HepG2 (cell line): ENCODE results near the gene ENDOD1. TPM values are rescaled to one million over a fixed set of nuclear protein-coding genes. Genes with fewer than 3 reads are reported as not detected.

Source experiments
- ATAC-seq: fragments of 200-7000 bp; cut with Tn5 transposase; 3 replicates; pipeline ENCODE4 v1.9.1; 2020; ENCODE audit warnings: mild to moderate bottlenecking, moderate library complexity
- BruUV-seq: library from RNA; stranded (reverse); fragments of 400-500 nt; replicated peaks from 2 replicates; lab custom pipeline; 2021; lab: Mats Ljungman, UMichigan
- CTCF ChIA-PET: fragments of 300-600 bp; formaldehyde crosslinking; extraction: SDS; loops from one replicate; lab custom pipeline; 2021; ENCODE audit warnings: low total read pairs, inconsistent platforms, low intra/inter-chr PET ratio; lab: Yijun Ruan, JAX
- POLR2A ChIA-PET: fragments of 350-600 bp; sonication (Branson Sonifier 250); formaldehyde crosslinking; loops from one replicate; lab custom pipeline; 2020; ENCODE audit warnings: antibody characterized with exemption, inconsistent platforms; lab: Yijun Ruan, JAX
- DNase-seq: peaks from one replicate; pipeline ENCODE4 v3.0.0-alpha.2; 2015; ENCODE audit warnings: low spot score
- FAIRE-seq: peaks from 3 replicates; lab custom pipeline; 2011; peaks lifted over from hg19 to GRCh38; lab: Jason Lieb, UNC
- H2AFZ ChIP-seq: one replicate; pipeline ENCODE4 v1.6.1; 2011; ENCODE audit warnings: low read length, inconsistent platforms
- H3K27ac ChIP-seq: fragments of 300-600 bp; 3 replicates; pipeline ENCODE4 v1.8.0; 2011; ENCODE audit warnings: mixed run types, mild to moderate bottlenecking, mixed read lengths, low read length, inconsistent platforms; ENCODE audit not compliant: insufficient read depth; ENCODE audit errors: extremely low read length
- H3K27me3 ChIP-seq, 2 experiments: fragments of 200-600 bp in 1 of 2; 2 replicates in 1 of 2; 3 replicates in 1 of 2; pipeline versions ENCODE4 v1.6.0 to v1.8.0; 2011; ENCODE audit warnings: low read length in 2 of 2, mild to moderate bottlenecking in 2 of 2, moderate library complexity in 2 of 2, inconsistent platforms in 1 of 2; ENCODE audit not compliant: insufficient read depth in 2 of 2, control insufficient read depth in 1 of 2
- H3K36me3 ChIP-seq, 2 experiments: fragments of 200-600 bp in 1 of 2; replicated peaks in 1 of 2; 2 replicates in 1 of 2; 3 replicates in 1 of 2; pipeline versions ENCODE4 v1.5.1 to v1.8.0; 2011; ENCODE audit warnings: low read length in 2 of 2, inconsistent platforms in 1 of 2; ENCODE audit not compliant: insufficient read depth in 2 of 2, control insufficient read depth in 1 of 2
- H3K4me1 ChIP-seq: 2 replicates; pipeline ENCODE4 v1.5.1; 2012; ENCODE audit warnings: low read length, inconsistent platforms; ENCODE audit not compliant: insufficient read depth
- H3K4me2 ChIP-seq: 2 replicates; pipeline ENCODE4 v1.6.0; 2011; ENCODE audit warnings: low read depth, low read length, inconsistent platforms
- H3K4me3 ChIP-seq, 3 experiments: fragments of 200-600 bp in 1 of 3; sonication (generic), shearing (Covaris generic) in 1 of 3; replicated peaks in 1 of 3; 2 replicates each; pipeline ENCODE4 v1.5.1; 2011 to 2016; ENCODE audit warnings: low read length in 3 of 3, inconsistent platforms in 2 of 3, low read depth in 2 of 3, mild to moderate bottlenecking in 2 of 3, control low read depth in 1 of 3, mixed read lengths in 1 of 3; ENCODE audit not compliant: insufficient read depth in 1 of 3
- H3K79me2 ChIP-seq: one replicate; pipeline ENCODE4 v1.6.1; 2011; ENCODE audit warnings: low read length, inconsistent platforms; ENCODE audit not compliant: insufficient read depth
- H3K9ac ChIP-seq: 2 replicates; pipeline ENCODE4 v1.6.0; 2011; ENCODE audit warnings: mild to moderate bottlenecking, low read depth, low read length, inconsistent platforms; ENCODE audit not compliant: insufficient read depth
- H3K9me3 ChIP-seq: 2 replicates; pipeline ENCODE4 v1.5.1; 2012; ENCODE audit warnings: mild to moderate bottlenecking, low read length
- H4K20me1 ChIP-seq: 2 replicates; pipeline ENCODE4 v1.6.0; 2011; ENCODE audit warnings: inconsistent platforms, mild to moderate bottlenecking, low read length, moderate library complexity; ENCODE audit not compliant: insufficient read depth
- ATF7 ChIP-seq, 2 experiments: fragments of 450-650 bp in 1 of 2; sonication (generic) in 1 of 2; formaldehyde crosslinking in 1 of 2; IDR thresholded peaks; 2 replicates each; pipeline versions ENCODE4 v1.4.0 to v1.6.1; 2016 to 2020; ENCODE audit warnings: antibody characterized with exemption in 1 of 2, mild to moderate bottlenecking in 1 of 2, missing genetic modification reagents in 1 of 2
- ATRX ChIP-seq: sonication (generic); formaldehyde crosslinking; IDR thresholded peaks from 2 replicates; pipeline ENCODE4 v1.4.0; 2020; ENCODE audit warnings: missing genetic modification reagents, borderline replicate concordance
- PRMT3 ChIP-seq: sonication (generic); formaldehyde crosslinking; IDR thresholded peaks from 2 replicates; pipeline ENCODE4 v1.8.1; 2022; ENCODE audit warnings: low read depth, mild to moderate bottlenecking, moderate library complexity, missing genetic modification reagents, borderline replicate concordance
- PTBP1 ChIP-seq: fragments of 200-400 bp; formaldehyde crosslinking; IDR thresholded peaks from 2 replicates; pipeline ENCODE4 v1.6.1; 2018; ENCODE audit warnings: low read length, low read depth; ENCODE audit not compliant: poor library complexity, severe bottlenecking
- ZFP82 ChIP-seq: sonication (generic); formaldehyde crosslinking; IDR thresholded peaks from 2 replicates; pipeline ENCODE4 v1.5.1; 2020; ENCODE audit warnings: mild to moderate bottlenecking, missing genetic modification reagents, borderline replicate concordance
- ZMAT3 ChIP-seq: sonication (generic); formaldehyde crosslinking; conservative IDR thresholded peaks from 2 replicates; pipeline ENCODE4 v1.7.0; 2021; ENCODE audit warnings: missing genetic modification reagents
- ZNF263 ChIP-seq: sonication (generic); formaldehyde crosslinking; IDR thresholded peaks from 2 replicates; pipeline ENCODE4 v1.4.0; 2020; ENCODE audit warnings: missing genetic modification reagents
- ZNF546 ChIP-seq: sonication (generic); formaldehyde crosslinking; conservative IDR thresholded peaks from 2 replicates; pipeline ENCODE4 v1.8.1; 2023; ENCODE audit warnings: mild to moderate bottlenecking, missing genetic modification reagents
- WGBS: methylation state at CpG from one replicate; pipeline ENCODE4 v1.1.6; 2017; ENCODE audit warnings: low lambda C conversion rate; 5-methylcytosine and 5-hydroxymethylcytosine counted together
- in situ Hi-C: cut with HindIII; loops from 2 replicates; pipeline ENCODE4 v1.10.0; 2017; ENCODE audit warnings: low pct_unique_long_range_greater_than_20kb; ENCODE audit not compliant: extremely low pct_ligation_motif_present
- intact Hi-C: fragments of 100-400 bp; cut with micrococcal nuclease; formaldehyde crosslinking; loops from one replicate; pipeline ENCODE4 v1.10.0; 2022; ENCODE audit not compliant: unreplicated experiment
- polyA plus RNA-seq, 8 experiments: library from polyadenylated mRNA; depleted of rRNA in 3 of 8; stranded (reverse) in 7 of 8; unstranded in 1 of 8; fragments of >200 nt; fragmentation: Illumina TruSeq in 4 of 8; extraction: Trizol in 4 of 8; gene quantifications; 2 replicates each; pipeline versions ENCODE4 v1.2.1 to v1.2.3, GENCODE V29; 2011 to 2016; ENCODE audit warnings: low read depth in 4 of 8, missing spikeins in 1 of 8, mixed read lengths in 1 of 8; ENCODE audit not compliant: insufficient read depth in 1 of 8
- total RNA-seq, 5 experiments: library from RNA; depleted of rRNA; stranded (reverse); fragments of >200 nt; fragmentation: Illumina TruSeq; extraction: Trizol; gene quantifications; 2 replicates each; pipeline ENCODE4 v1.2.3, GENCODE V29; 2016; ENCODE audit warnings: low read depth in 1 of 5
- TF ChIP-seq, protein P1 (sequence below): sonication (generic); formaldehyde crosslinking; IDR thresholded peaks from 2 replicates; pipeline ENCODE4 v1.4.0; 2020; ENCODE audit warnings: missing genetic modification reagents

ENDOD1 gene
- total and polyA plus RNA-seq, 2 of the 13 experiments (the other 11 are each of a cell fraction or from before 2014, with no cell fraction given), result 2.0 to 6.8 TPM

DNA sequence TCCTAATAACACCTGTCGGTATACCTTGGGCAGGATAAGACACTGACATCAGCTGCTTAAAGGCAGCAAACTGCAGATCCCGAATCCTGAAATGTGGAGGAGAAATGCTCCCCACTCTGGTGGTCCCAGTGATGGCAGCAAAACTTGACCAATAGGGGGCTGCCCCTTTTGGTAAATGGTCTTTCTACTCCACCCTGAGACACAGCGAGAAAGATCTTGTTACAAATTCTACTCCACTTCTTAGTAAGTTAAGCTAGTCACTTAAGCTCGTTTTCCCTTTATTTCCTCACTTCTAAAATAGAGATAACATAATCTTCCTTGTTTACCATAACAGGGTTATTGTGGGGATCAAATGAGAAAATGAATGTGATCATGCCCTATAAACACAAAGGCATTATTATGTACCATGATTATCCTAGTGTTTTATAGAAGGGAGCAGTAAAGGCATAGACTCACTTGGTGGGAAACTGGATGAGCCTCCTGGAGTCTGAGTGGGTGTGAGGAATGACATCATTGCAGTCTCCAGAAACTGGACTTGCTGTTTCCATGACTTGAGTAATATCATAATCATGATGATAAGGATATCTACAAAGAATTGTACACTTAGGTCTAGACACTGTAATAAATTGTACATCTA, 50.9 kb downstream of the ENDOD1 start:
- no TSS peak for BruUV-seq
- CTCF ChIA-PET, result no interaction called here
- Histone ChIP-seq H3K9ac (no peak overlapping the region), H4K20me1 (no peaks in the 10 kb centered on the region), H3K4me3 (no peak overlapping the region), H3K4me2 (no peak overlapping the region), H3K9me3 (no peaks in the 10 kb centered on the region), H3K79me2 (no peaks in the 10 kb centered on the region), H3K27ac (no peak overlapping the region), H3K27me3 (peaks cover 0 to 4% of the 10 kb centered on the region in 2 experiments; a peak in 2 of 5 replicates), H3K36me3 (no peaks in the 10 kb centered on the region), H3K4me1 (no peaks in the 10 kb centered on the region), H2AFZ (no peak overlapping the region)
- no peak for ATAC-seq
- POLR2A ChIA-PET, result no interaction called here
- 18% methylated on average over 4 of the region's 4 CpGs for WGBS
- no peak for FAIRE-seq
- in situ Hi-C loops (loop anchor here (25.0 kb wide), 1 partner anchor 528 kb away; no protein-coding TSS in a partner anchor), intact Hi-C loops (loop anchor here (10.0 kb wide), 1 partner anchor 166 kb away; the partner anchor contains the start of genes CWC15 and KDM4D)
- no peak for DNase-seq
- TF ChIP-seq, protein P1, sequence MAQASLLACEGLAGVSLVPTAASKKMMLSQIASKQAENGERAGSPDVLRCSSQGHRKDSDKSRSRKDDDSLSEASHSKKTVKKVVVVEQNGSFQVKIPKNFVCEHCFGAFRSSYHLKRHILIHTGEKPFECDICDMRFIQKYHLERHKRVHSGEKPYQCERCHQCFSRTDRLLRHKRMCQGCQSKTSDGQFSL (CRISPR knock-in tag), result no peak
- TF ChIP-seq ZNF263 (CRISPR knock-in tag) (no peak), ATRX (CRISPR knock-in tag) (no peak), PRMT3 (no peak), ZNF546 (no peak), ATF7 (IDR thresholded peaks at IDR 0.05) (peak; percentile 44; the same call in 1 of the 2 replicates), ATF7 (CRISPR knock-in tag; IDR thresholded peaks at IDR 0.05) (no peak)

DNA sequence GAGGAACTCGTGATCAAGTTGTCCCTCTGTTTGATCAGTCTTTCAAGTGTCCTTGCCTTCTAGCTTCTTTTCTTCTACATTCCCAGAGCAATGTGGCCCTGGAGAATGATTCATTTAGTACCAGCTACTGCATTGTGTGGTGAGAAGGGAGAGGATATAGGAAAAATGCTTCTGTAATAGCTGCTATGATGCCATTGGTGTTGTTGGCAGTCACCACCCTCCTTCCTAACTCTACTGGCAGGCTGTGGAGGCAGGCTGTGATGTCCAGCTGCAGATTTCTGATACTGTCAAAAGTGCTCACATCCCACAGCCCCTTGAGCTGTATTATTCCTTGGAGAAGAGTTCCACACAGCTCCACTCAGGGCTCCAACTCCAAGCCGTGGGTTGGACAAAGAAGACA, 52.8 kb downstream of the ENDOD1 start:
- intact Hi-C loops, result loop anchor here (10.0 kb wide), 1 partner anchor 168 kb away; the partner anchor contains the start of genes CWC15 and KDM4D
- CTCF ChIA-PET, result no interaction called here
- H4K20me1 ChIP-seq, result no peaks in the 10 kb centered on the region
- no peak overlapping the region for H3K9ac ChIP-seq
- no peak overlapping the region for H3K4me2 ChIP-seq
- H3K27ac ChIP-seq, result no peak overlapping the region
- no peak for FAIRE-seq
- no peak for TF ChIP-seq ZFP82 (CRISPR knock-in tag)
- TF ChIP-seq ZMAT3 (CRISPR knock-in tag), result no peak
- TF ChIP-seq PTBP1, result no peak
- no peak for TF ChIP-seq ATF7 (IDR thresholded peaks at IDR 0.05)
- TF ChIP-seq ATF7 (CRISPR knock-in tag; IDR thresholded peaks at IDR 0.05), result no peak
- no peak for ATAC-seq
- no peaks in the 10 kb centered on the region for H3K79me2 ChIP-seq
- no peak for DNase-seq
- H3K4me1 ChIP-seq, result peaks cover 6% of the 10 kb centered on the region
- 0% methylated on average over 2 of the region's 2 CpGs for WGBS
- H3K27me3 ChIP-seq, result peaks cover 0 to 4% of the 10 kb centered on the region in 2 experiments; a peak in 2 of 5 replicates
- H3K4me3 ChIP-seq, result no peak overlapping the region
- no peak overlapping the region for H2AFZ ChIP-seq
- in situ Hi-C loops, result loop anchor here (25.0 kb wide), 1 partner anchor 530 kb away; no protein-coding TSS in a partner anchor
- no peaks in the 10 kb centered on the region for H3K36me3 ChIP-seq
- POLR2A ChIA-PET, result no interaction called here
- no TSS peak for BruUV-seq
- H3K9me3 ChIP-seq, result no peaks in the 10 kb centered on the region
